ENCODE data around the gene PKM.
"Not testable (repeated sequence)": the region's sequence is repeated elsewhere in the genome, so short reads cannot be mapped to it uniquely, and the experiment has no call there.

The PKM gene

DNA sequence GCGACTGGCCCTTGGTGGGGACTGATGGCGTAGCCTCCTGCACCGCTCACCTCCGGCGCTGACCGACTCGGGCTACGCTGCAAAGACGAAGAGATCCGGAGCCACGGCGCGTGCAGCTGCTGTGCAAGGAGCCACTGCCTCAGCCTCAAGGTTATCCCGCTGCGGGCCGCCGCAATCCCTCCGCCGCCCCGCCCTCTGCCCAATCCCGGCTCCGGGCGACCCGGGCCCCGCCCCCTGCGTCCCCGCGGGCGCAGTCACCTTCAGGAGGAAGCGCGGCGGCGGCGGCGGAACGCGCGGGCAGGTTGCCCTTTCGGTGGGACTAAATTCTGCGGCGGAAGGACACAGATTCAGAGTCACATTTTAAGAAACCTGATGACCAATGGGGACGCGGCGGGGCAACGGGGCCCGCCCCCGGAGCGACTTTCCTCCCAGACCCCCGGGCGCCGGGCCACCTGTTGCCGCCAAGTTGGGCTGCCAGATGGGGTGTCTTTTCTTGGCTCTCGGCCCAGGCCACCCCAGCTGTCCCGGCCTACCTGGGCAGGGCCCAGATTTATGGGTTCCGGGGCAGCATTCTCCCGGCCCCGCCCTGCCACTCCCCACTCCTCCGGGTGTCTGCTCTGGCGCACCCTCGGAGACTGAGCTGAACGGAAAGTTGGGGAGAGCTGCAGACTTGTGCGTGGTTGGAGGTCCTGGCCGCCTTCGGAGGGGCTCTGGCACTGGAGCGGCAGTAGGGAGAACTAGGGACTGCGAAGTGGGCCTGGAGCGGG, at the start of gene PKM:
Gene PKM (minus strand): TSS at position 125 of the 767 bp plus-strand sequence. CDS start 12,093 bp downstream, outside the sequence.
- peak; percentile 48 for FAIRE-seq

- no peak for FAIRE-seq
Measured at GRCh38 chr15:72280751-72281150, 49.8 kb upstream of the PKM start.

DNA sequence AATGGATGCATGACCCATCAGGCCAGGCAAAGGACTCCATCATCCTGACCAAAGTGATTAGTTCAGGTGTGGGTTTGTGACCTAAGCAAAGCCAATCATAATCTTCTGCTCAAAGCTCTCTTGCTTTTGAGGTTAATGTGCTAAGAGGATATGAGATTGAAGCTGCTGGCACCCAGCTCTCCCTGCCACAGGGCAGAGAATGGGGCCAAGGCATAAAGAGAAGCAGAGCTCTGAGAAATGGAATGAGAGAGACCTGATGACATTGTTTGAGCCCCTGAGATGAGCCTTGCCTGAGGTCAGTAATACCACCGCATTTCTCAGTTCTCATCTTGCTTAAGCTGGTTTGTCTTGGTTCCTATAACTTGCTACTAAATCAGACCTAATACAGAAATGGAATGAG, 47.7 kb upstream of the PKM start:
- FAIRE-seq: no peak

- no peak for FAIRE-seq
Measured at GRCh38 chr15:72276326-72276700, 45.3 kb upstream of the PKM start.

- FAIRE-seq: not testable (repeated sequence)
Measured at GRCh38 chr15:72275635-72276325, 44.8 kb upstream of the PKM start.

DNA sequence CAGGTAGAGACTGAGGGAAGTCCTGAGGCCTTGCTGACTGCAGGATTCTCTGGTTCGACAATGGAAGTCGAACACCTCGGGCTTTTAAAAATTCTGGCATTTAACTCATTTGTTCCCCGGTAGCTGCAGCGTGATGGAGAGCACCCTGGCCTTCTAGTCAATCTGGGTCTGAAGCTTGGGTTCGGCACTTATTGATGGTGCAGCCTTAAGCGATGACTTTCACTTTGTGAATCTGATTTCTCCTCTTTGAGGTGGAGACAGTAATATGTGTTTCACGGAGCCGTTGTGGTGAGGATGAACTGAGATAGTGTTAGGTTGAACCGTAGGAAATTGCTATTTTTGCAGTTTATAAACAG, 42.0 kb upstream of the PKM start:
- FAIRE-seq: no peak

DNA sequence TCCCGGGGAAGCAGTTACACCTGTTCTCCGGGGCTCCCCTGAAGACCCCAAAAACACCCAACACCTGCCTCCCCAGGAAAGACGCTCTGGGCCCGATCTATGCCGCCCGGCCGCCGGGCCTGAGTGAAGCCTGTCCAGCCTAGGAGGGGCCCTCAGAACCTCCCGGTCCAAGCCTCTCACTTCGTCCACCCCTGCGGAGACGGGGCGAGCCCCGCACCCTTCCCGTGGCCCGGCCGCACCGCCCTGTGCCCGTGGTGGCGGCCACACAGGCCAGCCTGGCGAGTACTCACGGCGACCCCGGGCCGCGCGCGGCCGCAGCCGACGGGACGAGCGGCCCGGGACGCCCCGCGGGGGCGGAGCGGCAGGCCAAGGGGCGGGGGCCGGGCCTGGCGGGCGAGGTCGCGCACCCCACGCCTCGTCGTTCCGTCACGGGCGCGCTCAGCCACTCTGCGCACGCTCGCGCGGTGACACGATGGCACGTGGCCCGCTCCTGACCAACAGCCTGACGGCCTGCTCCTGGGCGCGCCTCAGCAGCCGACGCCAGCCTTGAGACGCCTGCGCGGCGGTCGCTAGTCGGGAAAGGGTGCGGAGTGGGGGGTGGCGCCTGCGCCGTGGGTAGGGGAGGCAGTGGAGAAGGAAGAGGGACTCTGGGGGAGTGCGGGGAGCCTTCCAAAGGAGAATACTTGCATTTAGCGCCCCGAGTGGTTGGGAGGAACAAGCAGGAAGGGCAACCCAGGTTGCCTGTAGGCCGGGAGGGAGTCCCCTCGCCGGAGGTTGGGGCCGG, 41.4 kb upstream of the PKM start, which contains the start of gene PARP6:
Gene PARP6 (minus strand): TSS at position 342 of the 784 bp plus-strand sequence. CDS start 5,077 bp downstream, outside the sequence.
- FAIRE-seq: peak; percentile 90

DNA sequence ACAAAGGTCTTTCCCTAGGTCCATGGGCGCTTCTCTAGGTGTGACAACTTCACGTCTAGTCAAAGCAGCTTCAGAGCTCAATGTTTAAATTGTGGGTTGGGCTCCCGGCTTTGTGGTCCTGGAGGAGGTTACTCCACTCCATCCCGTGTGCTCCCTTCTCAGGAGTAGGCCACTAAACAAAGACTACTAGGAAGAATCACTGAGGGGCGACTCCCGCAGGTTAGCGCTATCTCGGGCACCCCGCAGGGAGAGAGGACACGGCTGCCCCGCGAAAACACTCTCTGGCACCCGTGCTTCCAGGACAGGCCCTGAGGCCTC, 40.9 kb upstream of the PKM start:
- no peak for FAIRE-seq

DNA sequence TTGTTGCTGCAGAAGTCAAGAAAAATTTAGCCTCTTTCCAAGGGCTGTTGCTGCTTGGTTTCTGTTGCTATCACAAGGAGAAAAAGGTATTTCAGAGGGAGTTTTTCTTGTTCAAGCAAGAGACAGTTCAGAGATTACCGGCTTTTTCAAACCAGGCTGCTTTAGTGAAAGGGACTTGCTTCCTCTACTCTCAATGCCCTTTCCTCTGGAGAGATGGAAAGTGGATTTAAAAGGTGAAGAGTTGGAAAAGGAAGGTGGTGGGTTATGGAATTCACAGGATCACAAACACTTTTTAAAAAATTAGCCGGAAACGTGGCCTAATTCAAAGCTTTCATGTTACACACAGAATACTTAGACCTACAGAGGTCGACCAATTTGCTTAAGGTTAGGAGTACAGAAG, 40.2 kb upstream of the PKM start:
- no peak for FAIRE-seq

DNA sequence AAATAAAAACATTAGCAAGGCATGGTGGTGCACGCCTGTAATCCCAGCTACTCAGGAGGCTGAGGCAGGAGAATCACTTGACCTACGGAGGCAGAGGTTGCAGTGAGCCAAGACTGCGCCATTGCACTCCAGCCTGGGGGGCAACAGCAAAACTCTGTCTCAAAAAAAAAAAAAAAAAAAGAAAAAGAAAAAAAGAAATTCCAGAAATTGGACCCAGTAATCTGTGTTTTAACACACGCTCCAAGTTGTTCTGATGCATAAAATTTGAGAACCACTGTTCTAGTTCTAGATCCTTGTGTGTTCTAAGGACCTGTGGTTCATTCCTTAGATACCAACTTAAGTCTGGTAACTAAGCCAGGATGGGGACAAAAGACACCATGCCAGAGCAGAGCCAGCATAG, 38.7 kb upstream of the PKM start:
- FAIRE-seq: no peak

DNA sequence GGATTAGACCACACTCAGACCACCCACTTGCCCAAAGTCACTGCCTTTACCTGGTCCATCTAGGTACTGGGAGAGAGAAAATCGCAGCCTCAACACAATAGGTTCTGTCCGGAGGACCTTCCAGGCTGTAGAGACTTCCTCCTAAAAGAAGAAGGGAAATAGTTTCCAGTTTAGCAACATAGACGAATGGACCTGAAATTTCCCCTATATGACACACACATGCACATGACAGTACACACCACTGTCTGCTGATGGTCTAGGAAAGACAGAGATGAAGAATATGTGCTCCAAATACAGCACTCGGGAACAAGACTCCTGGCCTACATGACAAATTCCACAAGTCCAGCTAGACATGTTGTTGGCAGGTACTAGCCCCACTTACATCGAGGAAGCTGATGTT, 34.0 kb upstream of the PKM start:
- FAIRE-seq: no peak

GRCh38 chr15:72252663-72253299, 21.8 kb upstream of the PKM start:
- no peak for FAIRE-seq

DNA sequence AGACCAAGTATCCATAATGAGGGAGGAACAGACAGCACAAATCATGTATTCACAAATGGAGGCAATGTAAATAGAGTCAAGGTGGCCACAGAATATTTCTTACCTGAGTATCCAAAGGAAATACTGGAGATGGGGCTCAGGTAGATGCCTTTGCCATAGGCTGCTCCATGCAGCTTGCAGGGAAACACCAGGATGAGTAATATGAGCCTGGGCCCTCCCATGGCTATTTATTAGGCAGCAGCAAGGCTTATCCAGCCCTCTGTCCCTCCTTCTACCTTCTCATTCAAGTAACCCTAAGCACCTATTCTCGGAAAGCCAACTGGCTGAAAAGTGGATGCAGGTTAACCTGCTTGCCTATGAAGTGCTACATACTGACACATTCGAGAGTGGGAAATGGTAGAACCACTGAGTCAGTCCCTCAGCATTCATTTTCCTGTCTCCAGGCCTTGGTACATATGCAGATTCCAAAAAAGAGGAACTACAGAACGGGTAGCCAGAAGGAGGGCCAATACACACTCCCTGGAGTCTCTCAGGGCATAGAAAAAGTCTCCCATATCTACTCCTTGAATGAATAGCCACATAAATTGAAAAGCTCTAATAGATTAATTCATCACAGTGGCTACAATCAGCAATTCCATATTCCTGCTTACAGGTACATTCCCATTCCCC, 18.3 kb upstream of the PKM start:
- no peak for FAIRE-seq

DNA sequence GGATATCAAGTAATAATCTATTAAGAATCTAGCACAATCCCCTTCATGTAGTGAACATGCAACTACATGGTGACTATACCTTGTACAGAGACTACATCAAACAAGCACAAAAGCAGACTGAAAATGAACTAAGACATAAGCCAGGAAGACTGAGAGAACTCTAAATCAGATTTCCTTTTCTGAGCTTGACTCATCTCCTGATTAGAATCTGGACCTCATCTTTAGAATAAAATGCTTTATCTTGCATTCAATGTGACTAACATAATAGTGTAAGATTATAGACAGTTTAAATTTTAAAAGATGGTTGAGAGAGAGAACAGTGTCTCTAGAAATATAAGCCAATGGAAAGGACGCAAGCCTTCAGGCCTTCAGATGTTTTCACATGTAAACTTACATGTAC, 17.5 kb upstream of the PKM start:
- FAIRE-seq: no peak

- peak; percentile 23 for FAIRE-seq
Measured at GRCh38 chr15:72242775-72243370, 11.9 kb upstream of the PKM start.

DNA sequence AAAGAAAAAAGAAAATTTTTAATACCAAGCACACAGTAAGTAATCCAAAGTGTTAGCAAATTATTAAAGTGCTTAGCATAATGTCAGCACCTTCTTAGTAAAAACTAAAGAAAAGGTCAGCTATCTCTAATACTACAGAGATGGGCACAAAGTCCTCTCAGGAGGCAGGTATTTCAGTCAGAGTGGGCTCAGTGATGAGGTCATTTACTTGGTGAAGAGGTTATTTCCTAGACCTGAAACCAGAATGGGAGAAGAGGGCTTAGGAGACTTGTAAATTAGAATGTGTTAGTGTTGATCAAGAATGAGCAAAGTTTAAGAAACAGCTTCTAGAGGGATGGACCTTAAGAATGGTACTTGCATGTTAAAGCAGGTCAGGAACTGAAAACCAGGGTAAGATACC, 8.7 kb upstream of the PKM start:
- FAIRE-seq: no peak

- FAIRE-seq: no peak
Measured at GRCh38 chr15:72238586-72238985, 7.6 kb upstream of the PKM start.

DNA sequence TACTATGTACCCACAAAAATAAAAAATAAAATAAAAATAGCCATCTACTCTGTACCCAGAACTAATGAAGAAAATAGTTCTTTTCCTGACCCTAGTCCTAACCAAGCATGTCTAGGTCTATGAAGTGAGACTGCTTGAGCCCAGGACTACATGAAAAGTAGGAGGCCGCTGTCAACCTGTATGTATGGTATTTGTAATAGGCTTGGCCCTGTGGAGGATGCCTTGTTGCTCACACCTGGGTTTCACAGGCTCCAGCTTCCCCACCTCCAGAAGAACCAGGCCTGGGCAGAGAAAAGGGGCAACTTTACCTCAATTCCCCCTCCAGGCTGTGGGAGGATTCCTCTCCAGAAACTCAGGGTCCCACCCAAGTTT, 6.8 kb upstream of the PKM start:
- FAIRE-seq: no peak

GRCh38 chr15:72237029-72237852, 6.3 kb upstream of the PKM start:
- peak; percentile 98 for FAIRE-seq

GRCh38 chr15:72236381-72237003, 5.5 kb upstream of the PKM start:
- no peak for FAIRE-seq

- no peak for FAIRE-seq
Measured at GRCh38 chr15:72235298-72235697, 4.3 kb upstream of the PKM start.
